ENCODE results near the gene SLC1A3. TPM values are rescaled to one million over a fixed set of nuclear protein-coding genes. Genes with fewer than 3 reads are reported as not detected.
A peak's percentile ranks its signal among the peaks of the same experiment; 100 is the strongest.

The SLC1A3 gene
- total RNA-seq, 1 donor = 1.3 TPM

DNA sequence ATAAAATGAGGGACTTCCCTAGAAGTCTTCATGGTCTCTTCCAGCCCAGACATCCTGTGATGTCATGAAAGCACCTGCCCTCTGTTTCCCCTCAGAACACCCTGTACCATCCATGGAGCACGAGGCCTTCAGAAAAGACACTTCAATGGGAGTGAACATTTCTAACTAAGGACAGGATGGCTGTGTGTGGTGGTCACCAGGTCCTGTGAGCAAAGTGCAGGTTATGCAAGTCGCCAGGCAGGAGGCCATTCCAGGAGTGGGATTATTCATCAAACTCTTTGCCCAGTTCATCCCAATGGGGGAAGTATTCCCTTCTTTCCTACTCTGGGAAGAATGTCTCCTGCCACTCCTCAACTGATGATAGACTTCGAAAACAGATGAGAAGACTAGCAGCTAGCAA is 80.5 kb downstream of the SLC1A3 start:
- H3K4me3 ChIP-seq (ENCODE audit: low read depth, low read length) = no peak overlapping the region
- DNase-seq (ENCODE audit: low read depth) = no peak
- TF ChIP-seq, protein P1, sequence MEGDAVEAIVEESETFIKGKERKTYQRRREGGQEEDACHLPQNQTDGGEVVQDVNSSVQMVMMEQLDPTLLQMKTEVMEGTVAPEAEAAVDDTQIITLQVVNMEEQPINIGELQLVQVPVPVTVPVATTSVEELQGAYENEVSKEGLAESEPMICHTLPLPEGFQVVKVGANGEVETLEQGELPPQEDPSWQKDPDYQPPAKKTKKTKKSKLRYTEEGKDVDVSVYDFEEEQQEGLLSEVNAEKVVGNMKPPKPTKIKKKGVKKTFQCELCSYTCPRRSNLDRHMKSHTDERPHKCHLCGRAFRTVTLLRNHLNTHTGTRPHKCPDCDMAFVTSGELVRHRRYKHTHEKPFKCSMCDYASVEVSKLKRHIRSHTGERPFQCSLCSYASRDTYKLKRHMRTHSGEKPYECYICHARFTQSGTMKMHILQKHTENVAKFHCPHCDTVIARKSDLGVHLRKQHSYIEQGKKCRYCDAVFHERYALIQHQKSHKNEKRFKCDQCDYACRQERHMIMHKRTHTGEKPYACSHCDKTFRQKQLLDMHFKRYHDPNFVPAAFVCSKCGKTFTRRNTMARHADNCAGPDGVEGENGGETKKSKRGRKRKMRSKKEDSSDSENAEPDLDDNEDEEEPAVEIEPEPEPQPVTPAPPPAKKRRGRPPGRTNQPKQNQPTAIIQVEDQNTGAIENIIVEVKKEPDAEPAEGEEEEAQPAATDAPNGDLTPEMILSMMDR (IDR thresholded peaks at IDR 0.05; ENCODE audit: insufficient read depth, low read depth, low read length) = no peak

DNA sequence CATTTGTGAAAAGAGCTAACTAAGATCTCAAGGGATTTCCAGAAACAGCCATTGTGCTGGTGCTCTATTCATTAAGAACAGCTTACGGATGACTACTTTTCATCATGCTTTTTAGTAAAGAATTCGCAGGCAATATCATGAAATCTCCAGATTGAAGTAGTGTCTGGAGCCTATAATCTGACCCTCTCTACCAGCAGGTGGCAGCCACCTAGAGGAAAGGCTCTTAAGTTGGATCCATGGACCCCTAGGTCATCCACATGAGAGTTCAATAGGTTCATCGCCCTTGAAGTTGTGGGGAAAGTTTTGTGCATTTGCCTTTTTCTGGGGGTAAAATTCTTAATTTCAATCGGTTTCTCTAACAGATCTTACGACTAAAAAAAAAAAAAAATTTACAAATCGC is 82.3 kb downstream of the SLC1A3 start:
- TF ChIP-seq, protein P1 (IDR thresholded peaks at IDR 0.05; ENCODE audit: insufficient read depth, low read depth, low read length) = peak; percentile 40
- H3K4me3 ChIP-seq (ENCODE audit: low read depth, low read length) = no peak overlapping the region
- peak; percentile 14 for DNase-seq (ENCODE audit: low read depth)

DNA sequence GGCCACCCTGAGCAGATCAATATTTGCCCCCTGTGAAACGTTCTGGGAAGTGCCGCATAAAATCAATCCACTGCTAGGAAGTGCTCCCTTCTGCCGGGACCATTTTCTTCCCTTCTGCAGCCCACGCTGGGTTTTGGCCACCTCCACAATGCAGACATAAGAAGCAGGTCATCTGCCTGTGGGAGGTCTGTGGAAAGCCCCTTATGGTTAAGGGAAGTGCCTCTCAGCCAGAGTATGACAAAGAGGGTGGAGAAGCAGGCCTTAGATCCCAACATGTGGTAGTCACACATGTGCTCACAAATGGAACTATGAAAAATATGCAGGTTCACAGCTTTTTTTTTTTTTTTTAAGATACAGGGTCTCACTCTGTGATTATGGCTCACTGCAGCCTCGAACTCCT is 82.8 kb downstream of the SLC1A3 start:
- TF ChIP-seq, protein P1 (IDR thresholded peaks at IDR 0.05; ENCODE audit: insufficient read depth, low read depth, low read length) = no peak
- DNase-seq (ENCODE audit: low read depth) = peak; percentile 13
- H3K4me3 ChIP-seq (ENCODE audit: low read depth, low read length) = no peak overlapping the region

DNA sequence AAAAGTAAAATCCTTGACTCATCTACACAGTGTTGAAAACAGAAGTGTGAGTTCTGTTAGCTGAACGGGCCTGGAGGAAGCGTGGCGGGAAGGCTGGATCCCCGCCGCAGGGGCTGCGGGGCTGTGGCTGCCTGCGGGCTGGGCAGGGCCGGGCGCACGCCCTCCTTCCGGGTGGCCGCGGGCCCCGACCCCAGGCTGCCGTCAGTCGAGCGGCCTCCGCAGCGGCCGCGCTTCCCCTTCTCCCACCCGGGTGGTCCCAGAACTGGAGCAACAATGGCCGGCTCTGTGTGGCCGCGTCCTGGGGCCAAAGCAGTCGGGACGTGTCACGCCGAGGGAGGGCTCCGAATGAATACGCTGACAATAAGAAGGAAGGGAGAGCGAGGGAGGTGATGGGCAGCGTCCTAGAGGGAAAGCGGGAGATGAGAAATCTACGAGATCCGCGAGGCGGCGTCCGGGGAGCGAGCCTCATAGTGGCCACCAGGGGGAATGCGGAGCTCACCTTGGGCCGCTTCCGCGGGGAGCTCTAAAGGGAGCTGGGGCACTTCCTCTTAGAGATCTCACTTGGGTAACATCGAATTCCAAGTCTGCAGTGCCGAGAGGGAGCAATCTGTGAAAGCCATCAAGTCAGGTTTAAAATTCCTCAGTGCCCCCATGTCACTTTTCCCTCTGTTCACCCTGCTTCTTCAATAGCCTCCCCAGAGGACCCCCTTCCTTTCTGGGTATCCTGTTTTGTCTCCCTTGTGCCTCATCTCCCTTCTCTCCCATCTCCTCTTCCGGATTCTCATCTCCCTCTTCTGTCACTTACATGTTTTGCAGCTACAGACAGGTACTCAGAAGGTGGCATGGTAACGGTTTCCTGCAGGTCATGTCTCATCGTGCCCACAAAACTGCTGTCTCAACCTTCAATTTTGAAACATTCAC is 83.9 kb downstream of the SLC1A3 start:
- TF ChIP-seq, protein P1 (IDR thresholded peaks at IDR 0.05; ENCODE audit: insufficient read depth, low read depth, low read length) = peak; percentile 89
- peak overlapping the region; percentile 62 for H3K4me3 ChIP-seq (ENCODE audit: low read depth, low read length)
- DNase-seq (ENCODE audit: low read depth) = peak; percentile 72

DNA sequence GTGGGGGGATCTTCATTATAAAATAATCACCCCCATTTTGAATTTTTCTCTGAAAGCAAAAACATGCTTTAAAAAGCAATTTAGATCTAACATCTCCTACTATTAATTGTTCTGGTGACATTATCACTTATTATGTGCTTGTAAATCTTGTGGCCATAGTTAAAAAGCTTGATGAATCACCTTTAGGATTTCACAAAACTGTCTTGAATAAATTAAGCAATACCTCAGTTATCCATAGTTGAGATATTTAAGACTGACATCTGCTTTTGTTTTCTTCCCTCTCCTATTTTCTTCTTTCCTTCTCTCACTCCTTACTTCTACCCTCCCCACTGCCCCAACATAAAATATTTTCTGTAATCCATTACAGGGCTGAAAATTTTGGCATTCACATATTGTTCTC is 84.8 kb downstream of the SLC1A3 start:
- DNase-seq (ENCODE audit: low read depth) = no peak
- H3K4me3 ChIP-seq (ENCODE audit: low read depth, low read length) = no peak overlapping the region
- TF ChIP-seq, protein P1 (IDR thresholded peaks at IDR 0.05; ENCODE audit: insufficient read depth, low read depth, low read length) = no peak

DNA sequence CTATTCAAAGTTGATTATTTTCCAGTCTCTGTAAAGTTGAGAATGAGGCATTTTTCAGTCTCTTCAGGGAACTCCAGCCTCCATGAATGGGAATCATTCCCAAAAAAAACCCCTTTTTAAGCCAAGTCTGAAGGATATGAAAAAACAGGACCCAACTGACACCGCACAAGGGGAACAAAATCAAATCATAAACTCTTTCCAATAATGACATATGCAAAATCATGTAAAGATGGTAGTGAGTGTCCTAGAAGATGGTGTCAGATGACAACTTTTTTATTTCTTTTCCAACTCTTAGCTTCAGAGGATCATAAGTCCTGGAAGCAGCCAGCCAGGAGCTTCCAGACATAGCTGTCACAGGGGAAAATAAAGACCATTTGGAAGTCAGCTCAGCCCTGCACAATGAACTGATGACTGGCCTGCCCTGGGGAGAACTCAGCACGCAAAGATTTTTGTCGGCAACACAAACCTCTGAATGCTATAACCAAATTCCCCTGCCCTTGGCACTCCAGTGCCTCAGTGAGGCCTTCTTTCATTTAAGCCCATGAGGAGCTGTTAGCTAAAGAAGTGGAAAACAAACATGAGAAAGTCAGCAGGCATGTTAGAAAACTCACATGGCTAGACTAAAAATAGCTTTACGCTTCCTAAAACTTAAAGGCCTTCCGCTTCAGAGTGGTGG is 85.4 kb downstream of the SLC1A3 start:
- no peak for DNase-seq (ENCODE audit: low read depth)
- TF ChIP-seq, protein P1 (IDR thresholded peaks at IDR 0.05; ENCODE audit: insufficient read depth, low read depth, low read length) = no peak
- no peak overlapping the region for H3K4me3 ChIP-seq (ENCODE audit: low read depth, low read length)

All from fibroblast of villous mesenchyme (primary cell).